ENCODE measurements around the gene ZDHHC7.

GRCh38 chr16:85003076-85003475, 8.3 kb downstream of the ZDHHC7 start:
- TF ChIP-seq CTCF (IDR thresholded peaks at IDR 0.05), result no peak
- no peak for TF ChIP-seq POLR2A (IDR thresholded peaks at IDR 0.05)

Data from suprapubic skin (tissue), 3 donors.